ENCODE results near the gene ZNF785. TPM values are rescaled to one million over a fixed set of nuclear protein-coding genes. Genes with fewer than 3 reads are reported as not detected.

The ZNF785 gene
- total RNA-seq, 2 experiments from 2014 or later: 4.6 to 6.8 TPM

DNA sequence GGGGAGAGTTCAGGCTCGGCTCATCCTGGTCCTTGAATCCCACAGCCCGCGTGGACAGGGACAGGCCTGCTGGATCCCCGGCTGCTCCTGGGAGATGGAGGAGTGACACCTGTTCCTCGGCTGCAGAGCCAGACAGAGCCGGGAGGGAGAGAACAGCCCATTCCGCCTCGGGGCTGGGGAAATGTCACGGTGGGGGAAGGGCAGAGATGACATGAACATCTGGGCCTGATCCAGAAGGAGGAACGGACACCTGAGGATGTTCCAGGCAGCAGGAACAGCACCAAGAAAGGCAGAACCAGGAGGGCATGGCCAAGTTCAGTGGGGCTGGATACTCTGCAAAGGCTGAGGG, 29.4 kb downstream of the ZNF785 start:
- DNase-seq (ENCODE audit: low spot score): no peak
- TF ChIP-seq, protein P1, sequence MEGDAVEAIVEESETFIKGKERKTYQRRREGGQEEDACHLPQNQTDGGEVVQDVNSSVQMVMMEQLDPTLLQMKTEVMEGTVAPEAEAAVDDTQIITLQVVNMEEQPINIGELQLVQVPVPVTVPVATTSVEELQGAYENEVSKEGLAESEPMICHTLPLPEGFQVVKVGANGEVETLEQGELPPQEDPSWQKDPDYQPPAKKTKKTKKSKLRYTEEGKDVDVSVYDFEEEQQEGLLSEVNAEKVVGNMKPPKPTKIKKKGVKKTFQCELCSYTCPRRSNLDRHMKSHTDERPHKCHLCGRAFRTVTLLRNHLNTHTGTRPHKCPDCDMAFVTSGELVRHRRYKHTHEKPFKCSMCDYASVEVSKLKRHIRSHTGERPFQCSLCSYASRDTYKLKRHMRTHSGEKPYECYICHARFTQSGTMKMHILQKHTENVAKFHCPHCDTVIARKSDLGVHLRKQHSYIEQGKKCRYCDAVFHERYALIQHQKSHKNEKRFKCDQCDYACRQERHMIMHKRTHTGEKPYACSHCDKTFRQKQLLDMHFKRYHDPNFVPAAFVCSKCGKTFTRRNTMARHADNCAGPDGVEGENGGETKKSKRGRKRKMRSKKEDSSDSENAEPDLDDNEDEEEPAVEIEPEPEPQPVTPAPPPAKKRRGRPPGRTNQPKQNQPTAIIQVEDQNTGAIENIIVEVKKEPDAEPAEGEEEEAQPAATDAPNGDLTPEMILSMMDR (conservative IDR thresholded peaks at IDR 0.05; ENCODE audit: low read length): no peak
- BruUV-seq (replicated peaks): no TSS peak
- Histone ChIP-seq H3K4me2 (ENCODE audit: low read length) (no peak overlapping the region), H2AFZ (ENCODE audit: low read length) (no peak overlapping the region), H3K4me1 (ENCODE audit: insufficient read depth, low read length, poor library complexity, severe bottlenecking) (peaks cover 11% of the 10 kb centered on the region), H4K20me1 (ENCODE audit: insufficient read depth, low read length) (no peaks in the 10 kb centered on the region), H3K9me2 (ENCODE audit: insufficient read depth, low read length) (no peaks in the 10 kb centered on the region), H3K36me3 (ENCODE audit: insufficient read depth, low read length) (peaks cover 30% of the 10 kb centered on the region), H3K79me2 (ENCODE audit: insufficient read depth, low read depth, low read length) (peaks cover 15% of the 10 kb centered on the region; the same call in 1 of the 2 replicates), H3K4me3 (ENCODE audit: low read depth, low read length, poor library complexity, severe bottlenecking) (no peak overlapping the region), H3K9me3 (ENCODE audit: low read length) (no peaks in the 10 kb centered on the region), H3K27ac (ENCODE audit: low read depth, low read length, poor library complexity, severe bottlenecking) (no peak overlapping the region)
- POLR2A ChIA-PET: interaction anchor here (2.9 kb wide), 1 partner anchor 21 kb away, joined by 54 read pairs; the partner anchor contains the start of gene ZNF747
- CTCF ChIA-PET (ENCODE audit: unreplicated experiment): no interaction called here
- intact Hi-C loops (cut with micrococcal nuclease; ENCODE audit: unreplicated experiment): no loop called here

DNA sequence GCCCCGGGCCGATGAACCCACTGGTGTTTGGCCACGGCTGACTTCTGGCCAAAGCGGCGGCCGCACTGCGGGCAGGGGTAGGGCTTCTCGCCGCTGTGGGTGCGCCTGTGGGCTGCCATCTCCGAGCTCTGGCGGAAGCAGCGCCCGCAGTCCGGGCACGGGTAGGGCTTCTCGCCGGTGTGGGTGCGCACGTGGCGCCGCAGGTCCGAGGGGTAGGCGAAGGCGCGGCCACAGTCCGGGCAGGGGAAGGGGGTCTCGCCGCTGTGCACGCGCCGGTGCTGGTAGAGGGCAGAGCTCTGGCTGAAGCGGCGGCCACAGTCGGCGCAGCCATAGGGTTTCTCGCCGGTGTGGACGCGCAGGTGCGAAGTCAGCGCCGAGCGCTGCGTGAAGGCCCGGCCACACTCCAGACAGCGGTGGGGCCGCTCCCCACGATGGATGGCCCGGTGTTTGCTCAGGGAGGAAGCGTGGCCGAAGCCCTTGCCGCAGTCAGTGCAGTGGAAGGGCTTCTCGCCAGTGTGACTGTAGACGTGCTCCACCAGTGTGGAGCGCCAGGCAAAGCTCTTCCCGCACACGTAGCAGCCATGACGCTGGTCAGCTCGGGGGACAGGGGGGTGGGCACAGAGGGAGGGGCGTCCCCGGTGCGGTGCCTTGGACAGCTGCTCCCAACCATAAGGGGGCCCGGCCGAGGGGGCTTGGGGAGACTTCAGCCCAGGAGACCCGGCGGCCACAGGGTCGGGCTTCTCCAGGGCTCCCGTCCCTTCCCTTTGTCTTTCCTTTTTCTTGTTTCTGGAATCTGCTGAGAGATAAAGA, 30.0 kb downstream of the ZNF785 start:
- ChIA-PET CTCF (ENCODE audit: unreplicated experiment) (no interaction called here), POLR2A (no interaction called here)
- H3K36me3 ChIP-seq (ENCODE audit: insufficient read depth, low read length): peaks cover 30% of the 10 kb centered on the region
- H3K4me1 ChIP-seq (ENCODE audit: insufficient read depth, low read length, poor library complexity, severe bottlenecking): peaks cover 11% of the 10 kb centered on the region
- intact Hi-C loops (cut with micrococcal nuclease; ENCODE audit: unreplicated experiment): no loop called here
- no peaks in the 10 kb centered on the region for H4K20me1 ChIP-seq (ENCODE audit: insufficient read depth, low read length)
- BruUV-seq (replicated peaks): no TSS peak
- TF ChIP-seq EZH2phosphoT487 (IDR thresholded peaks at IDR 0.05; ENCODE audit: borderline replicate concordance, low read depth, low read length): no peak
- TF ChIP-seq, protein P1 (conservative IDR thresholded peaks at IDR 0.05; ENCODE audit: low read length): no peak
- no peak overlapping the region for H3K27ac ChIP-seq (ENCODE audit: low read depth, low read length, poor library complexity, severe bottlenecking)
- H3K9me2 ChIP-seq (ENCODE audit: insufficient read depth, low read length): no peaks in the 10 kb centered on the region
- no peak overlapping the region for H3K4me3 ChIP-seq (ENCODE audit: low read depth, low read length, poor library complexity, severe bottlenecking)
- H3K4me2 ChIP-seq (ENCODE audit: low read length): no peak overlapping the region
- H3K79me2 ChIP-seq (ENCODE audit: insufficient read depth, low read depth, low read length): peaks cover 15% of the 10 kb centered on the region; the same call in 1 of the 2 replicates
- H2AFZ ChIP-seq (ENCODE audit: low read length): no peak overlapping the region
- no peaks in the 10 kb centered on the region for H3K9me3 ChIP-seq (ENCODE audit: low read length)
- no peak for DNase-seq (ENCODE audit: low spot score)
